HCT116 (cell line): ENCODE results near the gene C5orf52. TPM values are rescaled to one million over a fixed set of nuclear protein-coding genes. Genes with fewer than 3 reads are reported as not detected.

ENCODE experiments used
- ATAC-seq: fragments of 200-7000 bp; cut with Tn5 transposase; 2 replicates; pipeline ENCODE4 v1.9.1; 2020; ENCODE audit warnings: mild to moderate bottlenecking, moderate library complexity
- BruUV-seq: library from RNA; stranded (reverse); fragments of 400-500 nt; replicated peaks from 2 replicates; lab custom pipeline; 2021; lab: Mats Ljungman, UMichigan
- CTCF ChIA-PET: fragments of 300-600 bp; sonication (Branson Sonifier 250); formaldehyde crosslinking; loops from one replicate; lab custom pipeline; 2021; ENCODE audit warnings: antibody characterized with exemption; lab: Charles Lee
- POLR2A ChIA-PET: fragments of 300-600, 350-600 bp; sonication (Branson Sonifier 250); formaldehyde crosslinking; loops from one replicate; lab custom pipeline; 2021; ENCODE audit warnings: antibody characterized with exemption; lab: Charles Lee
- RAD21 ChIA-PET, 2 experiments: fragments of 300-600 bp; sonication (Branson Sonifier 250); formaldehyde crosslinking; loops; one replicate each; lab custom pipeline; 2023; ENCODE audit warnings: low total read pairs in 2 of 2; ENCODE audit not compliant: uncharacterized antibody in 2 of 2, unreplicated experiment in 2 of 2, low non-redundant PET in 1 of 2; lab: Charles Lee
- DNase-seq: peaks from one replicate; pipeline ENCODE4 v3.0.0-alpha.2; 2010; ENCODE audit warnings: low read depth, low spot score
- H2AFZ ChIP-seq: fragments of 200-600 bp; shearing (Covaris generic), sonication (generic); 2 replicates; pipeline ENCODE4 v1.6.1; 2017; ENCODE audit warnings: low read depth, mixed run types, mixed read lengths, antibody characterized with exemption, low read length; ENCODE audit not compliant: poor library complexity, severe bottlenecking
- H3K27ac ChIP-seq: 2 replicates; pipeline ENCODE4 v1.5.1; 2012; ENCODE audit warnings: low read depth, low read length
- H3K27me3 ChIP-seq: fragments of 200-600 bp; sonication (generic); 2 replicates; pipeline ENCODE4 v1.6.1; 2016; ENCODE audit warnings: mixed run types, low read length, mixed read lengths; ENCODE audit not compliant: insufficient read depth
- H3K36me3 ChIP-seq, 2 experiments: fragments of 200-500 bp in 1 of 2; fragments of 200-600 bp in 1 of 2; sonication (Bioruptor generic) in 1 of 2; sonication (generic) in 1 of 2; 2 replicates each; pipeline versions ENCODE4 v1.5.1 to v1.6.1; 2014 to 2016; ENCODE audit warnings: low read length in 2 of 2, inconsistent platforms in 1 of 2, mixed read lengths in 1 of 2, mixed run types in 1 of 2; ENCODE audit not compliant: insufficient read depth in 2 of 2, control insufficient read depth in 1 of 2
- H3K4me1 ChIP-seq, 2 experiments: fragments of 200-600 bp in 1 of 2; sonication (generic) in 1 of 2; 2 replicates each; pipeline versions ENCODE4 v1.5.1 to v1.6.1; 2012 to 2017; ENCODE audit warnings: low read length in 2 of 2, inconsistent platforms in 1 of 2, mild to moderate bottlenecking in 1 of 2, mixed read lengths in 1 of 2, mixed run types in 1 of 2, moderate library complexity in 1 of 2; ENCODE audit not compliant: insufficient read depth in 2 of 2, control insufficient read depth in 1 of 2
- H3K4me2 ChIP-seq: fragments of 200-600 bp; sonication (generic); 2 replicates; pipeline ENCODE4 v1.6.1; 2017; ENCODE audit warnings: mixed run types, low read length, mixed read lengths
- H3K4me3 ChIP-seq, 2 experiments: fragments of 200-600 bp in 1 of 2; sonication (generic) in 1 of 2; replicated peaks in 1 of 2; 2 replicates each; pipeline ENCODE4 v1.5.1; 2011 to 2016; ENCODE audit warnings: low read length in 2 of 2, control low read depth in 1 of 2, low read depth in 1 of 2, mild to moderate bottlenecking in 1 of 2, mixed read lengths in 1 of 2, mixed run types in 1 of 2
- H3K79me2 ChIP-seq: fragments of 200-600 bp; sonication (generic); 2 replicates; pipeline ENCODE4 v1.6.1; 2017; ENCODE audit warnings: mild to moderate bottlenecking, mixed run types, low read length, moderate library complexity, mixed read lengths; ENCODE audit not compliant: insufficient read depth
- H3K9ac ChIP-seq: fragments of 200-600 bp; sonication (generic); 2 replicates; pipeline ENCODE4 v1.6.1; 2016; ENCODE audit warnings: low read length, mixed read lengths
- H3K9me2 ChIP-seq: fragments of 200-600 bp; sonication (generic), shearing (Covaris generic); 2 replicates; pipeline ENCODE4 v1.6.1; 2017; ENCODE audit warnings: mixed run types, mild to moderate bottlenecking, moderate library complexity; ENCODE audit not compliant: insufficient read depth
- H3K9me3 ChIP-seq, 2 experiments: fragments of 200-500 bp in 1 of 2; fragments of 200-600 bp in 1 of 2; sonication (Bioruptor generic) in 1 of 2; sonication (generic) in 1 of 2; 2 replicates each; pipeline ENCODE4 v1.6.1; 2014 to 2017; ENCODE audit warnings: low read length in 2 of 2, mixed read lengths in 2 of 2, inconsistent platforms in 1 of 2, low read depth in 1 of 2, mild to moderate bottlenecking in 1 of 2, mixed run types in 1 of 2, moderate library complexity in 1 of 2; ENCODE audit not compliant: control insufficient read depth in 1 of 2, insufficient read depth in 1 of 2
- H4K20me1 ChIP-seq: fragments of 200-600 bp; sonication (generic), shearing (Covaris generic); 2 replicates; pipeline ENCODE4 v1.6.1; 2017; ENCODE audit warnings: mixed run types, mild to moderate bottlenecking, moderate library complexity; ENCODE audit not compliant: insufficient read depth
- EGR1 ChIP-seq: IDR thresholded peaks from 2 replicates; pipeline ENCODE4 v1.6.1; 2012; ENCODE audit warnings: low read depth
- EZH2 ChIP-seq: fragments of 200-600 bp; sonication (generic); IDR thresholded peaks from 2 replicates; pipeline ENCODE4 v1.6.1; 2017; ENCODE audit warnings: antibody characterized with exemption, mixed run types
- EZH2phosphoT487 ChIP-seq: fragments of 200-600 bp; IDR thresholded peaks from 2 replicates; pipeline ENCODE4 v1.6.1; 2018; ENCODE audit warnings: antibody characterized with exemption, borderline replicate concordance
- JUND ChIP-seq: IDR thresholded peaks from 2 replicates; pipeline ENCODE4 v1.6.1; 2012
- POLR2A ChIP-seq: IDR thresholded peaks from 2 replicates; pipeline ENCODE4 v1.7.0; 2011; ENCODE audit warnings: borderline replicate concordance; ENCODE audit not compliant: insufficient read depth, insufficient read length; ENCODE audit errors: extremely low read depth
- POLR2AphosphoS5 ChIP-seq: IDR thresholded peaks from 2 replicates; pipeline ENCODE4 v1.6.1; 2011; ENCODE audit warnings: mild to moderate bottlenecking, low read depth, low read length, moderate library complexity
- SIN3A ChIP-seq: IDR thresholded peaks from 2 replicates; pipeline ENCODE4 v1.6.1; 2012; ENCODE audit warnings: low read depth
- SP1 ChIP-seq: IDR thresholded peaks from 2 replicates; pipeline ENCODE4 v1.6.1; 2012; ENCODE audit warnings: low read depth
- SRF ChIP-seq: IDR thresholded peaks from 2 replicates; pipeline ENCODE4 v1.6.1; 2012; ENCODE audit warnings: low read depth
- YY1 ChIP-seq: IDR thresholded peaks from 2 replicates; pipeline ENCODE4 v1.6.1; 2011; ENCODE audit warnings: low read length, low read depth, moderate library complexity, mild to moderate bottlenecking; ENCODE audit not compliant: insufficient replicate concordance; ENCODE audit errors: extremely low read depth
- ZFX ChIP-seq: fragments of 450-650 bp; IDR thresholded peaks from 2 replicates; pipeline ENCODE4 v1.6.1; 2017
- ZNF274 ChIP-seq: fragments of 200-500 bp; sonication (Bioruptor generic); IDR thresholded peaks from 2 replicates; pipeline ENCODE4 v1.6.1; 2014; ENCODE audit warnings: mild to moderate bottlenecking, low read depth, low read length, inconsistent platforms
- intact Hi-C: fragments of 100-400 bp; cut with micrococcal nuclease; formaldehyde crosslinking; loops from 2 replicates; pipeline ENCODE4 v1.10.0; 2022
- total RNA-seq: library from RNA; stranded (reverse); gene quantifications from one replicate; pipeline ENCODE4 v1.2.1, GENCODE V29; 2021; ENCODE audit not compliant: unreplicated experiment
- TF ChIP-seq, protein P1 (sequence below): IDR thresholded peaks from 2 replicates; pipeline ENCODE4 v1.6.1; 2012
- TF ChIP-seq, protein P2 (sequence below): IDR thresholded peaks from 2 replicates; pipeline ENCODE4 v1.6.1; 2011; ENCODE audit warnings: mild to moderate bottlenecking, low read length, moderate library complexity; ENCODE audit not compliant: insufficient replicate concordance; ENCODE audit errors: extremely low read depth
- TF ChIP-seq, protein P3 (sequence below): IDR thresholded peaks from 2 replicates; pipeline ENCODE4 v1.6.1; 2012; ENCODE audit warnings: low read depth

The C5orf52 gene
- total RNA-seq, 1 experiment from 2014 or later, result not detected

DNA sequence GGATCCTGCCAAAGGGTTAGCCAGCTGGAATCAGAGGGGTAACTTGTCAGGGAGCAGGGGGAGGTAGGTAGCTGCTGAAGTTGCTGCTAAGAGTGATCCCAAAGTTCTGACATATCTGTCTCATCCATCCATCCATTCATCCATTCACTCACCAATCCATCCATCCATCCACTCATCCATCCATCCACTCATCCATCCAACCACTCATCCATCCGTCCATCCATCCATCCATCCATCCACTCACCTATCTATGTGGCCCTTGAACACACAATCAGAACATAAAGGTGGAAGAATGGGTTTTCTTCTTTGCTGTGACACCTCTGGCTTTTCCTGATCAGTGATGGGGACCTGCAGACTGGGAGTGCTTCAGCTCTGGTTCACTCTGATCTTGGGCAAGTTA is 3.0 kb upstream of the C5orf52 start:
- Histone ChIP-seq H3K27me3 (no peaks in the 10 kb centered on the region), H3K9me3 (no peaks in the 10 kb centered on the region), H3K36me3 (no peaks in the 10 kb centered on the region), H3K4me1 (peaks cover 0 to 9% of the 10 kb centered on the region in 2 experiments; a peak in 2 of 4 replicates), H3K4me2 (no peak overlapping the region), H3K4me3 (no peak overlapping the region), H2AFZ (no peak overlapping the region), H3K9ac (no peak overlapping the region), H3K79me2 (no peaks in the 10 kb centered on the region), H3K9me2 (no peaks in the 10 kb centered on the region), H3K27ac (no peak overlapping the region), H4K20me1 (no peaks in the 10 kb centered on the region)
- no peak for TF ChIP-seq SP1
- TF ChIP-seq, protein P1, sequence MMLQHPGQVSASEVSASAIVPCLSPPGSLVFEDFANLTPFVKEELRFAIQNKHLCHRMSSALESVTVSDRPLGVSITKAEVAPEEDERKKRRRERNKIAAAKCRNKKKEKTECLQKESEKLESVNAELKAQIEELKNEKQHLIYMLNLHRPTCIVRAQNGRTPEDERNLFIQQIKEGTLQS, result no peak
- TF ChIP-seq SIN3A, result no peak
- TF ChIP-seq EGR1, result no peak
- TF ChIP-seq, protein P2, sequence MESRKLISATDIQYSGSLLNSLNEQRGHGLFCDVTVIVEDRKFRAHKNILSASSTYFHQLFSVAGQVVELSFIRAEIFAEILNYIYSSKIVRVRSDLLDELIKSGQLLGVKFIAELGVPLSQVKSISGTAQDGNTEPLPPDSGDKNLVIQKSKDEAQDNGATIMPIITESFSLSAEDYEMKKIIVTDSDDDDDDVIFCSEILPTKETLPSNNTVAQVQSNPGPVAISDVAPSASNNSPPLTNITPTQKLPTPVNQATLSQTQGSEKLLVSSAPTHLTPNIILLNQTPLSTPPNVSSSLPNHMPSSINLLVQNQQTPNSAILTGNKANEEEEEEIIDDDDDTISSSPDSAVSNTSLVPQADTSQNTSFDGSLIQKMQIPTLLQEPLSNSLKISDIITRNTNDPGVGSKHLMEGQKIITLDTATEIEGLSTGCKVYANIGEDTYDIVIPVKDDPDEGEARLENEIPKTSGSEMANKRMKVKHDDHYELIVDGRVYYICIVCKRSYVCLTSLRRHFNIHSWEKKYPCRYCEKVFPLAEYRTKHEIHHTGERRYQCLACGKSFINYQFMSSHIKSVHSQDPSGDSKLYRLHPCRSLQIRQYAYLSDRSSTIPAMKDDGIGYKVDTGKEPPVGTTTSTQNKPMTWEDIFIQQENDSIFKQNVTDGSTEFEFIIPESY, result no peak
- TF ChIP-seq, protein P3, sequence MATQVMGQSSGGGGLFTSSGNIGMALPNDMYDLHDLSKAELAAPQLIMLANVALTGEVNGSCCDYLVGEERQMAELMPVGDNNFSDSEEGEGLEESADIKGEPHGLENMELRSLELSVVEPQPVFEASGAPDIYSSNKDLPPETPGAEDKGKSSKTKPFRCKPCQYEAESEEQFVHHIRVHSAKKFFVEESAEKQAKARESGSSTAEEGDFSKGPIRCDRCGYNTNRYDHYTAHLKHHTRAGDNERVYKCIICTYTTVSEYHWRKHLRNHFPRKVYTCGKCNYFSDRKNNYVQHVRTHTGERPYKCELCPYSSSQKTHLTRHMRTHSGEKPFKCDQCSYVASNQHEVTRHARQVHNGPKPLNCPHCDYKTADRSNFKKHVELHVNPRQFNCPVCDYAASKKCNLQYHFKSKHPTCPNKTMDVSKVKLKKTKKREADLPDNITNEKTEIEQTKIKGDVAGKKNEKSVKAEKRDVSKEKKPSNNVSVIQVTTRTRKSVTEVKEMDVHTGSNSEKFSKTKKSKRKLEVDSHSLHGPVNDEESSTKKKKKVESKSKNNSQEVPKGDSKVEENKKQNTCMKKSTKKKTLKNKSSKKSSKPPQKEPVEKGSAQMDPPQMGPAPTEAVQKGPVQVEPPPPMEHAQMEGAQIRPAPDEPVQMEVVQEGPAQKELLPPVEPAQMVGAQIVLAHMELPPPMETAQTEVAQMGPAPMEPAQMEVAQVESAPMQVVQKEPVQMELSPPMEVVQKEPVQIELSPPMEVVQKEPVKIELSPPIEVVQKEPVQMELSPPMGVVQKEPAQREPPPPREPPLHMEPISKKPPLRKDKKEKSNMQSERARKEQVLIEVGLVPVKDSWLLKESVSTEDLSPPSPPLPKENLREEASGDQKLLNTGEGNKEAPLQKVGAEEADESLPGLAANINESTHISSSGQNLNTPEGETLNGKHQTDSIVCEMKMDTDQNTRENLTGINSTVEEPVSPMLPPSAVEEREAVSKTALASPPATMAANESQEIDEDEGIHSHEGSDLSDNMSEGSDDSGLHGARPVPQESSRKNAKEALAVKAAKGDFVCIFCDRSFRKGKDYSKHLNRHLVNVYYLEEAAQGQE, result no peak
- no peak for TF ChIP-seq YY1
- no peak for TF ChIP-seq ZFX
- no peak for TF ChIP-seq ZNF274
- no peak for TF ChIP-seq POLR2AphosphoS5
- TF ChIP-seq EZH2phosphoT487, result no peak
- TF ChIP-seq EZH2, result no peak
- no peak for TF ChIP-seq SRF
- TF ChIP-seq JUND, result no peak
- TF ChIP-seq POLR2A, result no peak
- RAD21 ChIA-PET, result no interaction called here
- CTCF ChIA-PET, result interaction anchor here (1.2 to 2.2 kb wide), 5 partner anchors 50 to 94 kb away, joined by 4 to 11 read pairs (median 6); partner anchors contain the start of gene LSM11
- ATAC-seq, result no peak
- DNase-seq, result no peak
- intact Hi-C loops, result loop anchor here (2.0 kb wide), 1 partner anchor 92 kb away; no protein-coding TSS in a partner anchor
- no TSS peak for BruUV-seq
- POLR2A ChIA-PET, result no interaction called here
